LNCAP (cell line): Measurements from ENCODE around the gene FSTL5.
A peak's percentile ranks its signal among the peaks of the same experiment; 100 is the strongest.

Source experiments
- TF ChIP-seq, protein P1 (sequence below): fragments of 450-650 bp; IDR thresholded peaks from 2 replicates; pipeline ENCODE4 v1.5.1; 2017; ENCODE audit warnings: mild to moderate bottlenecking

FSTL5 gene

DNA sequence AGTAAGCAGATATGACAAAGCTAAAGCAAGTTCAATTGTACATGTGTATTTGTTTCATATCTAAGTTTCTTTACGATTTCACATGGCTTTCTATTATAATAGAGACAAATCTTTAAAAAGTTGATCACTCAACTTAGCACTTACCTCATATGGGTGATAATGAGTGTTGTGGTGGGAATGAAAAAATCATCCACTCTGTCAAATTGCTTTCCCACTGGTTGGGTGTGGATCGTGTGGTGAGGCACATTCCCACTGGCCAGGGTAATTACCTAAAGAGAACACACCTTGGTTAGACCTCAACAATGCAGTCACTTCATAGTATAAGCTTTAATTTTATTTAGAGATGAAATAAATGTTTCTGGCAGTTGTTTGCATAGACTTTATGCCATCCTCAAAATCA is 708.9 kb downstream of the FSTL5 start:
- TF ChIP-seq, protein P1, sequence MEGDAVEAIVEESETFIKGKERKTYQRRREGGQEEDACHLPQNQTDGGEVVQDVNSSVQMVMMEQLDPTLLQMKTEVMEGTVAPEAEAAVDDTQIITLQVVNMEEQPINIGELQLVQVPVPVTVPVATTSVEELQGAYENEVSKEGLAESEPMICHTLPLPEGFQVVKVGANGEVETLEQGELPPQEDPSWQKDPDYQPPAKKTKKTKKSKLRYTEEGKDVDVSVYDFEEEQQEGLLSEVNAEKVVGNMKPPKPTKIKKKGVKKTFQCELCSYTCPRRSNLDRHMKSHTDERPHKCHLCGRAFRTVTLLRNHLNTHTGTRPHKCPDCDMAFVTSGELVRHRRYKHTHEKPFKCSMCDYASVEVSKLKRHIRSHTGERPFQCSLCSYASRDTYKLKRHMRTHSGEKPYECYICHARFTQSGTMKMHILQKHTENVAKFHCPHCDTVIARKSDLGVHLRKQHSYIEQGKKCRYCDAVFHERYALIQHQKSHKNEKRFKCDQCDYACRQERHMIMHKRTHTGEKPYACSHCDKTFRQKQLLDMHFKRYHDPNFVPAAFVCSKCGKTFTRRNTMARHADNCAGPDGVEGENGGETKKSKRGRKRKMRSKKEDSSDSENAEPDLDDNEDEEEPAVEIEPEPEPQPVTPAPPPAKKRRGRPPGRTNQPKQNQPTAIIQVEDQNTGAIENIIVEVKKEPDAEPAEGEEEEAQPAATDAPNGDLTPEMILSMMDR = no peak

DNA sequence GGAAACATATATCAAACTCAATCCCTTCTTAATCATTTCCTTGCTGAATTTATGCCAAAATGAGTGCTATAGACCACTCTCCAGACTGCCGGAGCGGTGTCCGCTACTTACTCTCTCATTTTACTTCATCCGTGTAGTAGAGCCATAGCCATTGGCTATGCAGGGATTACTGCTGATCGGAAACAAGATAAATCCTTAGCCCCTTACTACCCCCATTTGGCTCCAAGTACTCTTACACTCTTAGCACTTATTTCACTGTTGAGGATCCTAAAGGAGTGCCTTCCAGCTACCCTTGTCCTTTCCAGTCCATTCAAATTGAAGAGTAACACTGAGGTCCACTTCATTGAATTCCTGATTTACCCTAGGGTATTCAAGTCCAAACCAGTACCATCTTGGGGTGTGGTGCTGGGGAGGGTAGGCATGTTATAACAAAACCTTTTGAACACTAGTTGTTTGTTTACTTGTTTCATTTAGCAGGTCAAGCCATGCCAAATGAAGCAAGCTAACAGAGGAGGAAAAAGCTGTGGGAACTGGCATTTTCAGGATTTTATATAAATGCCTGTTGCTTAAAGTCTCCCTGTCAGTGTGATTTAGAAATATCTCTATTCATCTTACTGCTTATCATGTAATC is 715.1 kb downstream of the FSTL5 start:
- TF ChIP-seq, protein P1 = no peak

DNA sequence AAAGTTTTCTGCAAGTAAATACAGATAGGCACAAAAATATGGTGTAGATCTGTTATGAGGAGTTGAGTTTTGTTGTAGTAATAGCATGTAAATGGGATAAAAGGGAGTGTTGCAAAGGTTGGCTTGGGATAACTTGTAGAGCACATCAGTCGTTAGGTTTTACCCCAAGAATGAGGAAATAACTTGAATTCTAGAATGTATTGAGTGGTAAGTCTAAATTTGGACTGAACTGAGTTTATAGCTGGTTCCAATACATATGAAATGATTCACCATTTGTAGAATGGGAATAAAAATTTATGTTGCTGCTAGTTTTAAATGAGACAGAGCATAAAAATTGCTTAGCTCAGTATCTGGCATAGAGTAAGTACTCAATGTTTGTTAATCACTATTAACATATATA is 719.2 kb downstream of the FSTL5 start:
- TF ChIP-seq, protein P1 = no peak

DNA sequence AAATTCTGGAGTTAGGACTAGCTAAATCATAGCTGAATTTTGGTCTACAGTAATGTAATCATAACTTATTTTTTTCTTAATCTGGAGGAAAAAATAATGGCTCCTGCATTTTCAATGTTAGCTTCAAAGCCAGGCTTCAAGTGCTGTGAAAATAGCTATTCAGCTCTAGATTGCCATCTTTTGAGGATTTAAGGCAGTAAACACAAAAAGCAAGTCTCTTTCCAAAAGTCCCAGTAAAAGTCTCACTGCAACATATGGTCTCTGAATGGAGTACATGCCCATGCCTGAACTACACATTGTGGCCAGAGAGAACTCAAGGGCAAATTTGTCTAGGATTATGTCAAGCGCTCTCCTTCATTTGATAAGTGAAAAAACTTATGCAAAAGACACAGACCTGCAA is 720.9 kb downstream of the FSTL5 start:
- TF ChIP-seq, protein P1 = no peak

DNA sequence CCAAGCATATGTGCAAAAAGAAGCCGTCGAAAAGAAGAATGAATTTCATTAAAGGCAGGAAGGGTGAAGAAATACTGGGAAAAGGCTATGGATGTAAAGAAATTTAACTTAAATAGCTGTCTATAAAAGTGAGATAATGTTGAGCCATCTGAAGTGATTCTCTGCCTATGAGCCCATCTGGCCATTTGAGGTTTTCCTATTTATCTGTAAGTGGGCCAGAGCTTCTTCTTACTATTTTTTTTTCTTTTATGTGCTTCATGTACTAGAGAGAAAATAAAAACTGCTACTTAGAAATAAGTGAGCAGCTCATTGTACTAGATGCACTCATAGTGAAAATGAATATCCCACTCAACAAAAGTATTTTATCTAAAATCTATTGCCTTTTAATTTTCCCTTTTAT is 725.7 kb downstream of the FSTL5 start:
- TF ChIP-seq, protein P1 = no peak

DNA sequence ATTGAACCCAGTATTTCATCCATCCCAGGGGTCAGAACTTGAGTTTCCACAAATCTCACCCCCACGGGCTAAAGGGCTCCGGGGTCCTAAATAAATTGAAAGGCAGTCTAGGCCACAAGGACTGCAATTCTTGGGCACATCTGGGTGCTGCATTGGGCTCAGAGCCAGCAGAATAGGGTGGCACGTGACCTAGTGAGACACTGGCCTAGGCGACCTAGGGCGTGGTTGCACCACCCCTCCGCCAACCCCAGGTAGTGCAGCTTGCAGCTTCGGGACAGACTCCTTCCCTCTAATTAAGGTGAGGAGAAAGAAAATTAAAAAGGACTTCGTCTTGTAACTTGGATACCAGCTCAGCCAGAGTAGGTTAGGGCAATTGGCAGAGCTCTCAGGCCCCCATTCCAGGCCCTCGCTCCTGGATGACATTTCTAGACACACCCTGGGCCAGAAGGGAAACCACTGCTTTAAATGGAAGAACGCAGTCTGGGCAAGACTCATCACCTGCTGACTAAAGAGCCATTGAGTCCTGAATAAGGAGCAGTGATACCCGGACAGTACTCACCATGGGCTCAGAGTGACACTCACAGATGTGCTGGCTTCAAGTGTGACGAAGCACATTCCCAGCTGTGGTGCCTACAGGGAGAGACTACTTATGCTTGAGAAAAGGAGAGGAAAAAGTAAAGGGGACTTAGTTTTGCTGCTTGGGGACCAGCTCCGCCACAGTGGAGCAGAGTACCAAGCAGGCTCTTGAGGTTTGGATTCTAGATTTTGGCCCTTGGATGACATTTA is 735.4 kb downstream of the FSTL5 start:
- TF ChIP-seq, protein P1 = no peak

DNA sequence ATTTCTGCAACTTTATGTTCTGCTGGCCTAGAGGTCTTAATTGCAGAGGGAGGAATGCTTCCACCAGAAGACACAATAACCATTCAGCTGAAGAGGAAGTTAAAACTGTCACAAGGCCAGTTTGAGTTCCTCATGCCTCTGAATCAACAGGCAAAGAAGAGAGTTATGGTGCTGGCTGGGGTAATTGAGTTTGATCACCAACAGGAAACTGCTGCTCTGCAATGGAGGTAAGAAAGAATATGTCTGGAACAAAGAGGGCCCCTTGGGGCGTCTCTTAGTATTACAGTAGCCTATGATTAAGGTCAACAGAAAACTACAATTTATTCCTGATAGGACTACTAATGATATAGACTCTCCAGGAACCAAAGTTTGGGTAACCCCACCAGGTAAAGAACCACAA is 744.0 kb downstream of the FSTL5 start:
- TF ChIP-seq, protein P1 = peak; percentile 39; the same call in 1 of the 2 replicates
